ENCODE data around the gene YEATS4.
"Not testable (repeated sequence)": the region's sequence is repeated elsewhere in the genome, so short reads cannot be mapped to it uniquely, and the experiment has no call there.

YEATS4 gene

DNA sequence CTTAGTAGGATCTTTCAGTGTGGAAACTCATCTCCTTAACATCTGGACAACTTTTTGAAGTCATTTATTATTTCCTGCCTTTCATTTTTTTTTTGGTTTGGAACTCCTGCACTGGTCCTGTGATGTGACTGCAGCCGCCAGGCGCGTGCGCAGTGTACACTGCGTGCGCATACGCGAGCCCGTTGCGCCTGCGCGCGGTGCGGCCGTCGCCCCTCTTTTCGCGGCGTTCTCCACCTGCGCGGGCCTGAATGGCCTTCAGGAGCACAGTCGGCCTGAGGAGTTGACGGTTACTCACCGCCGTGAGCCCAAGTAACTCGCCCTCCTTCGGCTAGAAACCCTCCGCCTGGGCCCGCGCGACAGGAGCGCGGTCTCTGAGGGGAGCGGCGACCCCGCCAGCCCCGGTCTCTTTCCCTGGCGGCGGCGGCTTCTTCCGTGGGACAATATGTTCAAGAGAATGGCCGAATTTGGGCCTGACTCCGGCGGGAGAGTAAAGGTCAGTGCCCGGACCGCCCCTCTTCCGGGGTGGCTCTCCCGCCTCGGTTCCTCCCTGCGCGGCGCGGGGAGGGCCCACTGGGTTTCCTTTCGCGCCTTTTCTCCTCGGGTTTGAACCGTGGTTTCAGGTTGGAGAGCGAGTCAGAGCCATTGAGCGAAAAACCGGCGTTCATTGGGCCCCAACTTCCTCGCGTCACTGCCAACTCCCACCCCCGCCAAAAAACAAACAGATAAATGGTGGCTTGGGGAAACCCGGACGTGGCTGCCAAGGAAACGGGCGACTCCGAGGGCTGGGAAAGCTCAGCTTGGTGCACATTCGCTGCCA lies at the start of gene YEATS4:
Gene YEATS4, plus strand, starts transcription at position 213 of the 817 bp plus-strand sequence. Its CDS starts 230 bp downstream, at position 443.
- DNase-seq: peak in 57 of 58 donors; percentile 32 to 88 (median 76)

DNA sequence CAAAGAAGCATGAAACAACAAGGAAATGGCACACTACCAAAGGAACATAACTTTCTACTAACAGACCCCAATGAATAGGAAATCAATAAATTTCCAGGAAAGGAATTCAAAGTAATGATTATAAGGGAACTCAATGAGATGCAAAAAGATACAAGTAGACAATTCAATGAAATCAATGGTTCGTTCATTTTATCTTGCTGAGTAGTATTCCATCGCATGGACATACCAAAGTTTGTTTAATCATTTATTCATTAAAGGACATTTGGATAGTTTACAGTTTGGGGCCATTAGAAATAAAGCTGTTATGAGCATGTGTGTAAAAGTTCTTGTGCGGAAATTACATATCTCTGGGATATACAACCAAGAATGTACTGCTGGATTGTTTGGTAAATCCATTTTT lies 46.3 kb upstream of the YEATS4 start:
- DNase-seq: no peak

DNA sequence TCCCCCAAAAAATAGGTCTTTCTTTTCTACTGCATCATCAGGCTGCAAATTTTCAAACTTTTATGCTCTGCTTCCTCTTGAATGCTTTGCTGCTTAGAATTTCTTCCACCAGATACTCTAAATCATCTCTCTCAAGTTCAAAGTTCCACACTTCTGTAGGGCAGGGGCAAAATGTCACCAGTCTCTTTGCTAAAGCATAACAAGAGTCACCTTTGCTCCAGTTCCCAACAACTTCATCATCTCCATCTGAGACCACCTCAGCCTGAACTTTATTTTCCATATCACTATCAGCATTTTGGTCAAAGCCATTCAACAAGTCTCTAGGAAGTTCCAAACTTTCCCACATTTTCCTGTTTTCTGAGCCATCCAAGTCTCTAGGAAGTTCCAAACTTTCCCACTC lies 42.8 kb upstream of the YEATS4 start:
- not testable (repeated sequence) for DNase-seq

GRCh38 chr12:69317233-69317632 lies 42.3 kb upstream of the YEATS4 start:
- DNase-seq: not testable (repeated sequence)

DNA sequence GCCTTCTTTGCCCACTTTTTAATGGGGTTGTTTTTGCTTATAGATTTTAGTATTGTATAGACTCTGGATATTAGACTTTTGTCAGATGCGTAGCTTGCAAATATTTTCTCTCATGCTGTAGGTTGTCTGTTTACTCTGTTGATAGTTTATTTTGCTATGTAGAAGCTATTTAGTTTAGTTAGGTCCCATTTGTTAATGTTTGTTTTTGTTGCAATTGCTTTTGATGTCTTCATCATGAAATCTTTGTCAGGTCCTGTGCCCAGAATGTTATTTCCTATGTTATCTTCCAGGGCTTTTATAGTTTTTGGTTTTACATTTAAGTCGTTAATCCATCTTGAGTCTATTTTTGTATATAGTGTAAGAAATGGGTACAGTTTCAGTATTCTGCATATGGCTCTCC lies 41.3 kb upstream of the YEATS4 start:
- DNase-seq: no peak

GRCh38 chr12:69321351-69321750 lies 38.2 kb upstream of the YEATS4 start:
- DNase-seq: no peak

DNA sequence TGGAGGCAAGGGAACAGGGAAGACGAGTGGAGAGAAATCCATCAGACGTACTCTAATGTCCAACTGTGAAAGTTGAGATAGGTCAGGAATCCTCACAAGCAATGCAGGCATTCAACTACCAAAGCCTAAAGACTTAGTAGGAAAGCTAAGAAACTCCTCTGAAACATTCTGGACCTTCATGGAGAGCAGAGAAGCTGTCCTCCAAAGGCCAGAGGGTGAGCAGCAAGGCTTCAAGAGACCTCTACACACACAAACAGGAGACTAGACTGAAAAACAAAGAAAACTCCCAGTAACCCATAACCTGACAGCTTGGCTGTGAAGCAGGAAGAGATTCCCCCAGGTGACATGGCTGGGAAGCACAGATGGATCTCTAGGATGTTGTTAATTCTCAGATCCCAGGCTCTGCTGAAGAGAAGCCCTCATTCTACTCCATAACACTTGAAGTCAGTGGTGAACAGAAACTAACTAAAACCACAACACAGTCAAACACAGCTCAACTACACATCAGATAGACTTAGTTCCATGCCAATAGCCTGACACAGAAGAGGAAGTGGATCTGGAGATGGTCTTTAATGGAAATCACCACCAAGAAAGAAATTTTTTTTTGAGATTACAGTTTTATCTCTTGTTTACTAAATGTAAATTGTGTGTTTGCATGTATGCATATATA lies 34.6 kb upstream of the YEATS4 start:
- DNase-seq: no peak

GRCh38 chr12:69328426-69328825 lies 31.1 kb upstream of the YEATS4 start:
- DNase-seq: no peak

DNA sequence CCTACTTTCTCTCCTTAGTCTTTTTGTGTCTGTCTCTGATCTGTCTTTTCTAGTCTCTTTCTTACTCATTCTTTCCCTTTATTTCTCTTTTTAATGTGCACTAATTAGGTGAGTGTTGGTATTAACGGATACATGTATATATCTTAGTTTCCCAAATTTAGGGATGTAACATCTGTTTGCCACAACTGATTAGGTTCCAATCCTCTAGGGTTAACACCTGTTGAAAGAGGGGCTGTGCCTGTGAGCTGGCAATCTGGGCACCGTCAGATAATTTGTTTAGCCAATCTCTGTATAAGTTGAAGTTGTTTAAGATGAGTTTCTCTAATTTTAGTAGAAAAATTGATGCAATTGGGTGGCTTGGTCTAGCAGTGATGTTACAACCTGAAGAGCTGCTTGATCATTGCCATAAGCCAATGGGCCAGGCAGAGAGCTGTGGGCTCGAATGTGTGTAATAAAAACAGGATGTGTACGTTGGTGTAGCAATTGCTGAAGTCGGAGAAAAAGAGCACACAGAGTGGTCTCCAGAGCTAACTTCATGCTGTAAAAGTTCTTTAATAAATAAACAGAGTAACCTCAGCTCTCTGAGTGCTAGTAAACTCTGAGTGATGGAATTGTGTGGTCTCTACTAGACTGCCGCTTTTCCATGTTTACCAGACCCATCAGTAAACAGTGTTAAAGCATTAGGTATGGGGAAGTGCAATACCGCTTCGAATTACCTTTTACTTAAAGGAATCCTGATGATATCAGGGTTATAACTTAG lies 29.7 kb upstream of the YEATS4 start:
- DNase-seq: no peak

- DNase-seq: no peak
Measured at GRCh38 chr12:69330475-69331473, 28.8 kb upstream of the YEATS4 start.

DNA sequence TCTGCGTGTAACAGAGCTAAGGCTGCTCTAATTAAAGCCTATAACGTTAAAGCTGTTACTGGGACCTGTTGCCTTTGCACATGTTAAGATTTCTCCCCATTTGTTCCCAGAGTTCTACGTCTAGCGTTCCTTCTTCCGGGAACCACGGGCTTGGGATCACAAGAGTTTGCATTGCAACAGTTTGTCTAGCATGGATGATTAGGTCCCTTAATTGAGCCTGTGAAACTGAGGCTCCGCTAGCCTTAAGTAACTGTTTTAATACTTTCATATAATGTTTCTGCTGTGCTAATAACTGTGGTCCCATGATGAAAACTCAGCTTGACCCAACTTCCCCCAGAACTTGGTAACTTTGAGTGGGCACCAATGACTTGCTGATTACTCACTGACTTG lies 28.0 kb upstream of the YEATS4 start:
- DNase-seq: no peak

DNA sequence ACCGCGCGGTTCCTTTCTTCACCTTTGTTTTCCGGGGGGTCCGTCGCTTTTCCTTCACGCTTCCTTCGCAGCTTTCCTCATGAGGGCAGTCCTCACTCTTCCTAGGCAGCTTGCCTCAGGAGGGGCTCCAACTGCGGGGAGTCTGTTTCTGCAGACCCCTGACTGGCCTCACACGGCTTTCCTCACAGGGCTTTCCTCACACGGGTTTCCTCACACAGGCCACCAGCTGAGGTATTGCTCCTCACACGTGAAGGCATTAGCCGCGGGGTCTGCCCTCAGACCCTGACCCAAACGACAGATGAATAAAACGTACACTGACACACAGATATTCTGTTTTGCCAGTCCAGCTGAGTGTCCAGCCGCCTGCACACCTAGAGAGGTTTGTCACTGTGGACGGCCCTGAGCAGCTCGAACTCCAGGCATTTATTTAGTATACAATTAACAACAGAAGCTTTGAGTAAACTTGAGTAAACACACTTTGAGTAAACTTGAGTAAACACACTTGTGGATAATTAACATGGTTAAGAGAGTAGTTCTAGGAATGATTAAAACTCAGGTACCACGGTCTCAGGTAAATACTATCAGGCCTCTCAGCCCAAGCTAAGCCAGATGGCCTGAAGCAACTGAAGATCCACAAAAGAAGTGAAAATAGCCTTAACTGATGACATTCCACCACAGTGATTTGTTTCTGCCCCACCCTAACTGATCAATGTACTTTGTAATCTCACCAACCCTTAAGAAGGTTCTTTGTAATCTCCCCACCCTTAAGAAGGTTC lies 27.4 kb upstream of the YEATS4 start:
- DNase-seq: no peak

DNA sequence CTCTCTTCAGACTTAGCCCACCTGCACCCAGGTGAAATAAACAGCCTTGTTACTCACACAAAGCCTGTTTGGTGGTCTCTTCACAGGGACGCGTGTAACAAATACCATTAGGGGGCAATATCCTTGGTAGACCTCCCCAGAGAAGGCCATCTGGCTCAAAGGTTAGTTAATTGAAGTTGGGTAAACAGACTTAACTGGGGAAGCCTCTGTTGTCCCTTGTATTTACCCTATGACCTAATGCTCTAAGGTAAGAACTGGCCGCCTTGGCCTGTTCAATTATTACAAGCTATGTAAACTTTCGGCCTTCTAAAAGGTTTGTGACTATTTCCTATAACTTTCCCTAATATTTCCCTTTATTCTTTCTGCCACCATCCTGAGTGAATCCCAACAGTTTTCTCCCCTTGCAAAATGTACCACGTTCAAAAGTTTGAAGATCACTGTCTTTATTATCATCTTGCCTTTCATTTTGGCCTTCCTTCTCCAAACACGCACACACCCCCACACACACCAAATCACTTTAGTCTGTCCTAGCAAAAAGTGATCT lies 26.7 kb upstream of the YEATS4 start:
- DNase-seq: no peak

DNA sequence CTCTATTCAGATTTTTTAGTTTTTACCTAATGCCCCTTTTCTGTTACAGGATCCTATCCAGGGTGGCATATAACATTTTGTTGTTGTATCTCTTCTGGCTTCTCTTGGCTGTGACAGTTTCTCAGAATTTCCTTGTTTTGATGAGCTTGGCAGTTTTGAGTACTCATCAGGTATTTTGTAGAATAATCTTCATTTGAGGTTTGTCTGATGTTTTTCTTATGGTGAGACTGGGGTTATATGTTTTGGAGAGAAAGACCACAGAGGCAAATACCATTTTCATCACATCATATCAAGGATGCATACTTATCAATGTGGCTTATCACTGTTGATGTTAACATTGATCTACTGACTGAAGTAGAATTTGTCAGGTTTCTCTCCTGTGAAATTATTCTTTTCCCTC lies 25.4 kb upstream of the YEATS4 start:
- DNase-seq: no peak

DNA sequence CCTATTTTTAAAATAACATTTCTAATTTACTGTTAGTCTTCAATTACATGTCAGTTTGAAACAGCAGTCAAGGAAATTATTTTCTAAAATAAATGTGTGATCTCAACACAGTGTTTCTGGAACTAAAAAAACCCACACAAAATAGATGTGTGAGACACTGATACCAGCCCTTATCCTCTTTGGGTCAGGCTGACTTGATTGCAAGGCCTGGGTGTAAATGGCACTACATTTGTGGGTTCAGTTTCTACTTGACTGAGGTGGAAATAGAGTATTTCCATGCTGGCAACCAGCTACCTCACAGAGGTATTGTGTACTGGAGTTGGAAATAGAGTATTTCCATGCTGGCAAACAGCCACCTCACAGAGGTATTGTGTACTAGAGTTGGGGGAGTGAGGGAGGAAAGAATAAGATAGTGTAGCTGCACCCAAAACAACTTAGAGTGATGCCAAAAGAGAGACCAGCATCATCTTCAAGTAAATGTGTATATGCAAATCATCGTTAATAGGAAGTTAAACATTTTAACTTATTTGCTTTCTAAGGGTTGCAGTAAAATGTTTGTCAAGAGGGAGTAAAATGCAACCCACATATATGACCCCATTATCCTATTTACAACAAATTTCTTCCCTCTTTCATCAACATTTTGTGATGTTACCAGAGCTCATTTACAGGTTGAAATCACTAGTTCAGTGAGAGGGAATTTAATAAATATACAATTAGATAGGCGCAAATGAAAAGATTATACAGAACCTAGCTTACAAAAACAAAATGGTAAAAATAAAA lies 22.0 kb upstream of the YEATS4 start:
- DNase-seq: no peak

- no peak for DNase-seq
Measured at GRCh38 chr12:69338120-69338859, 21.3 kb upstream of the YEATS4 start.

DNA sequence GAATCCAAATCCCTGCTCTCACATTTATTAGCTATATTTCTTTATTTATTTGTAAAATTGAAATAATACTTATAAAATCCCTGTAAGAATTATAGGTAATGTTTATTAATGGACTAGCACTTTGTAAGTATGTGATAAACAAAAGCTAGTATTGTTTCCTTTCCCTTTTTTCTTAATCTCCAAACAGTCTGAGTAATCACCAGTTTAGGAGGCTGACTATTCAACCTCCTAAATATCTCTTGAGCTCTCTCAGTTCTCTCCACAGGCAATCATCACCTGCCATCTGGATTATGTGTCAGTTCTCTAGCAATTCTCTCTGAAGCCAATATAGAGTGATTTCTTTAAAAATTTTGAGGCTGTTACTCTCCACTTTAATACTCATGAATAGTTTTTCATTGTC lies 20.6 kb upstream of the YEATS4 start:
- no peak for DNase-seq

DNA sequence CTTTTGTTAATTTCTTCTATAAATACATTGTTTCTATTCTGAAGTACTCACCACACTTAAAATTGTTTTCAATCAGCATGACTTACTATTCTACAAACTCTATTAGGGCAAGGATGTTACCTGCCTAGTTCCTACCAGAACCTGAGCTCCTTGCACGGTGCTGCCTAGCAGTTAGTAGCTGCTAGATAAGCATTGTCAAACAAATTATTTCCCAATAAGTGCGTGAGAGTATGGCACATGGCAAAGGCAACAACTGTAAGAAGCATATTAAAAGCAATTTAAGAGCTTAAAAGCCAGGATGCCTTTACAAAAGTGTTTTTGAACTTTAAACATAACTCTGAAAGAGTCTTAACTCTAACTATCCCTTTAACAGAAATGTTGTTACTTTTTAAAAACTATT lies 19.5 kb upstream of the YEATS4 start:
- DNase-seq: no peak

Measured in anterior cingulate cortex (tissue), 58 donors.